LoVo (cell line): ENCODE data around the gene PHF14.

Experiments used
- DNase-seq: peaks from one replicate; pipeline ENCODE4 v3.0.0-alpha.2; 2016; ENCODE audit warnings: low spot score

PHF14 gene

DNA sequence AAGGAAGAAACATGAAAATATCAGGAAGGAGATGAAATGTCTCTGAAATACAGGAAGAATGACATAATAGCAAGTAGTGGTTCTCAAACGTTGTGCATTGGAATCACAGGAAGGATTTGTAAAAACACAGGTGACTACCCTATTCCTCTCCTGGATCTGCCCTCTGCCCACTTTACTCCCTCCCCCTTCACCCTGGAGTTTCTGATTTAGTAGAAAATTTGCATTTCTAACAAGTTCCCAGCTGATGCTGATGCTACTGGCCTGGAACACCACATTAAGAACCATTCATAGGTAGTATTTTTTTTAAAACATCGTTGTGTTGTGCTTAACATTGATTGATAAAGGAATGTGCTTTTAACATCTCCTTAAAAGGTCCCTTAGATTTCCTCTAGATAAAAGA is 130.9 kb downstream of the PHF14 start:
- no peak for DNase-seq

DNA sequence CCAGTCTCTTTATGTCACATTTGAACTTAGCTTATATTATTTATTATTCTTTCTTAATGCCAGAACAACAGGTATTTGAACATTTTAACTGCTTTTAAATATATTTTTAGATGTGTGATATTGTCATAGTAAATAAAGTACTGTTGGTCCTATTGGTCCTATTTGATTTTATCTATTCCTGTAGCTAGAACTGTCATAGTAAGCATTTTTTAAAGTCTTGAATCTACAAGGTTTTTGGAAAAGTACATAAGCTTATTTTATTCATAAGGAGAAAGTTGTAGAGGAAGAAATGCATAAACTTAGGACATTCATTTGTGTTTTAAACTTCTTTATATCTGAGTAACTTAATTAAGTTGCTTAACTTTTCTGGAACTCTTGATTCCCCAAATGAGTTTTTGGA is 136.0 kb downstream of the PHF14 start:
- DNase-seq, result no peak

DNA sequence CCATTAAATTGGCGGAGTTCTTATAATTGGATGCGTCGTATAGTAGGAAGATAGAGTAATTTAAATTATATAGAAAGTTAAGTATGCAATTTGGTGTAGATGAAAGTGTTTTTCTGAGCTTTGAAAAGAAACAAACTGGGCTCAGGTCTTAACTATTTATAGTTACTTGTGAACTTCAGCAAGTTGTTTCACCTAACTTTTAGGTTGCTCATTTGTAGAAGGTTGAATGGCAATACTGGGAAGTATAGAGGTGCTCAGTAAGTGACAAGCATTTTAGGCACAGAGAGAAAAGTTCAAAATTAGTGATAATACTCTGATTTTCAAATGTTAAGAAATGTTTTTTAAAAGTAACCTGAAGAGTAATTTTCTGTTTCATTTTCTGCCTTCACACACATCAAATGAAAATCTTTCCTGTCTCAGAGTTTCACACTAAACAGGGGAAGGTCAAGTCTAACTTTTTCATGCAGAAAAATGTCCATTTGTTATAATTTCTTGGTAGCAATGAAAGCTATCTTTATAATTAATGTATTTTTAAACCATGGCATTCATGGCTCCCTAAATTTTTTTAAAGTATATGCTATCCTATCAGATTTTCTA is 146.5 kb downstream of the PHF14 start:
- DNase-seq, result no peak

DNA sequence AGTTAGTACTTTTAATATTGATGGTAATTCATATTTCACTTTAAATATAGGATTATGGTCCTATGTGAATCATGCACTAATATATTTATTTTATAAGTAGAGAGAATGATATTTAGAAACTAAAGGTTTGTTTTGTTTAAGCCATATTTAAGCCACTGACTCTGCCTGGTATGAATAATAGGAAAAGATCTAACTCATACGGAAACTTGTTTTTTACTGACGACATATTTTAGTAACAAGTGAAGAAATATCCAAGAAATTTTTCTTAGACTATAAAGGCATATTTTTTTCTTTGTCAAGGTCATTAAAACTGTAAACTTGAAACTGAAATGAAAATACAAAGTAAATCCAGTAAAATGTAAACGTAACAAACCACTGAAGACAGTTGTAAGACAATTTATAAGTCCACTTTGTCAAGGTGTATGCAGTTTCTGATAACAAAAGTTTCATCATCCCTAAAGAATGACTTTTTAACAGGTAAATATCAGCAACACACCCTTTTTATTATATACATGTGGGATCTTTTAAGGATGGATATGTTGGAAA is 147.1 kb downstream of the PHF14 start:
- DNase-seq, result no peak

DNA sequence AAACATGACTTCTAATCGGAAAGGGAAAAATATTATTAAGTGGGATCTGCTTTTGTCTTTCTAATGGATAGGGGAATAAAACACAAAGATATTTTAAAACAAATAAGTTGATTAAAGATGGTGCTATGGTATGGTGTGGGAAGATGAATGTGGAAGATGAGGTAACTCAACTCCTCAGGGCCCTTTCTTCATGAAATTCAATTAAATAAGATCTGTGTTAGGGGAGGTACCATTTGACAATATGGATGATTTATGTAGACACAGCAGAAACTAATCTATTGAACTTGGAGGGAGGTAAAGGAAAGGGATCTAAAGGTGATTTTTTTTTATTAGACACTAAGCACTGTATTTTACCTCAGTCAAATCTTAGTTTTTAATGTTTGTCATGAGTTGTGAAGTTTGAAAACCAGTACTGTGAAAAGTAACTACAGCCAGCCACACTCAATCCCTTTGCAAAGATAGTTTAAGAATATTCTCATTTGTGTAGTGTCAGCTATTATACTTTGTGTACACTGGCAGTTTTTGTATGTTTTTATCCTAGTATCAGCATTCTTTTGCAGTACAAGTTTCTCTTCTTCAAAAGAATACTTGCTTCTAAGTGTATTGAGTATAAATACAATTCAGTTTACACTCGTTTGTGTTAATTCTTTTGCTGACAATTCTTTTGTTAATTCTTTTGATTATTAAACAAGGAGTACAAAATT is 151.3 kb downstream of the PHF14 start:
- no peak for DNase-seq

DNA sequence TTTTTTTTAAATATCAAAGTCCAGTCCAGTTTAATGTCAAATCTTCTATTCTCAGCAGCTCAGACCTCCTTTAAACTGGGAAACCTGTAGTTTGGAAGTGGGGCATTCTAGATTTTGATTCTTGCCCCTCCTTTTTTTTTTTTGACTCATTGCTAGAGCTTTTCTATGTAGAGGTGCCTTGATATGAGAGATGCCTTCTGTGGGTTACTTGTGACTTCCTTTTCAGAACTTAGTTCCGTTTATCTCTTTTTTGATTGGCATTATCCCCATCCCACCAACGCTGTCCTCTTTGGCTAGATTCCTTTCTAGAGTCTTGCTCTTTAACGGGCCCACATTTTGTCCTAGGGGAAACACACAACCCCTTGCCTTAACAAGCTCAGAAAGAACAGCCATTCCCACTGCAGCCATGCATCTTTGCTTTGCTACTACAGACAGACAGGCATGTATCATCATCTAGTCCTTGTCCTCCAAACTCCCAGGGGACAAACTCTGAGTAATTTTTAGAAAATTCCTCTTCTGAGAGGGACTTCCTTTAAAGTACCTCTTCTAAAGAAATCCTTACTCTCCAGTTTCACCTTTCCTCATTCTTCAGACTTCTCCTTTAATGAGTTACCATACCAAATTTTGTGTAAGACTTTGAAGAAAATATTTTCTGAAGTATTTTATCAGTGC is 153.6 kb downstream of the PHF14 start:
- no peak for DNase-seq

DNA sequence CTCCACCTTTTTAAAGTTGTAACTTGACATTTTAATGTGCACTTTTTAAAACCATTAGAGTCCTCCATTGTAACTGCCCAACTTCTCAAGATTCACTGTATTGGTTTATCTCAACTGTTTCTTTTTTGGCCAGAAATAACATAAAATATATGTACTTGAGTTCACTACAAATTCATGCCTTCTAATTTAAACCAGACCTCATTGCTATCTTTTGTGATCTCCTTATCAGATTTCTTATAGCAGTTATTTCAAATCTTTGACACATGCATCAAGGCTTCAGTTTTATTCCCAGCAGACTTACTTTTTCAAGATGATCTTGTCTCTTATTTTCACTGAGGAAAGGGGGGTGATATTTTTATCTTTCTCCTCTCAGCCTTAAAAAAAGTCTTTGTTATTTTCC is 154.3 kb downstream of the PHF14 start:
- no peak for DNase-seq

DNA sequence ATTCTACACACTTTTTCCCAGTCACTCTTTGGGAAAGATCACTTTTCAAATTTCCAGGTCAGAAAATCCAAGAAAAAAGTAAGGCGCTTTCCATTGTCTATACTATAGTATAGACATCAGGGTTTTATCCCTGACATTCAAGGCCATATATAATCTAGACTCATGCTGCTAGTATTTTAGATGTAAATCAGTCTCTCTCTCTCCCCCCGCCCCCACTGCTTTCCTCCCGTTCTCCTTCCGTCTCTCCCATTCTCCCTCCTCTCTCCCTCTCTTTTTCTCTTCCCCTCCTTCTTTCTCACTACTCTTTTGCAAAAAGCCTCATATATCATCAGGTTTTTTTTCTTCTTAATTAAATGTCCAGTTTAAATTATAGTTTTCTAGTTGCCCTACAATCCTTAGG is 154.8 kb downstream of the PHF14 start:
- no peak for DNase-seq

DNA sequence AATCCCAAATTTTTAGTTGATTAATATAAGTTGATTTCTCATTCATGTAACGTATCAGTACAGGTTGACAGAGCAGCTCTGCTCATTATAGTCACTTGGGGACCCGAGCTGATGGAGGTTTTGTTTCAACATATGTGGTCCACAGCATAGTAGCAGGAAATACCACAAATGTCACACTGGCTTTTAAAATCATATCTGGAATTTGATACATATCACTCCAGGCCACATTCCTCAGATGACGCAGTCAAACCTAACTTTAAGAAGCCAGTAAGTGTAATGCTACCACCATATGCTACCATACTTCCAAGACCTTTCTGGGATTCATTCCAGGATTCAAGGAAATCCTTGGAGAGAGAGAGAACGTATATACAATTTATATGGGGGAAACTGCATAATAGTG is 156.3 kb downstream of the PHF14 start:
- no peak for DNase-seq

DNA sequence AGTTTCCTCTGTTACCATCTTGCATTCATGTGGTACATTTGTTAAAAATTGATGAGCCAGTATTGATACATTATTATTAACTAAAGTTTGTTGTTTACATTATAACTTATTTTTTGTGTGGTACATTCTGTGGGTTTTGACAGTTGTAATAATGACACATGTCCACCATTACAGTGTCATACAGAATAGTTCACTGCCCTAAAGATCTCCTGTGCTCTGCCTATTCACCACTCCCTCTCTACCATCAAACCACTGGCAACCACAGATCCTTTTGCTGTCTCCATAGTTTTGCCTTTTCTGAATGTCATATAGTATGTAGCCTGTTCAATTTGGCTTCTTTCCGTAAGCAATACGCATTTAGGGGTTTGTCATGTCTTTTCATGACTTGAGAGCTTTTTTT is 156.9 kb downstream of the PHF14 start:
- no peak for DNase-seq

DNA sequence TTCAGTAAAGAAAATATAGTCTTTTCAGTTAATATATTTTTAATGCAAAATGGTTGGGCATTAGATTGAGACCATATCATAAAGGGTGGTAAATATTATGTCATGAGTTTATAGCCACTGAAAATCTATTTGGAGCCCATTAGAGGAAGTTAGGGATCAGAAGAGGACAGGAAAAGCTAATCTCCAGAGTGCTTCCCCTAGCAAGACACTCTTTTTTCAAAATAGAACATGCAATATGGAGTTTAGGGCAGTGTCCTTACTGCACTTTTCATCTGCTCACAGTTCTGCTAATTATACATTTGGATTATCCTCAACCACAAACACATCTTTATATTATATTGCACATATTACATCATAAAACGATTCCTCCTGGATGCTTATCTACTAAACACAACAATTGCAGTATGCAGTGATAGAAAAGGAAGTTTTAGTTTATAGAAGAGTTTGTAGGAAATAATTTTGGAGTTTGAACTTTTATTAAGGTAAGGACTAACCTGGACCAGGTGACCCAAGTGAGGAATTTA is 159.8 kb downstream of the PHF14 start:
- DNase-seq, result no peak

DNA sequence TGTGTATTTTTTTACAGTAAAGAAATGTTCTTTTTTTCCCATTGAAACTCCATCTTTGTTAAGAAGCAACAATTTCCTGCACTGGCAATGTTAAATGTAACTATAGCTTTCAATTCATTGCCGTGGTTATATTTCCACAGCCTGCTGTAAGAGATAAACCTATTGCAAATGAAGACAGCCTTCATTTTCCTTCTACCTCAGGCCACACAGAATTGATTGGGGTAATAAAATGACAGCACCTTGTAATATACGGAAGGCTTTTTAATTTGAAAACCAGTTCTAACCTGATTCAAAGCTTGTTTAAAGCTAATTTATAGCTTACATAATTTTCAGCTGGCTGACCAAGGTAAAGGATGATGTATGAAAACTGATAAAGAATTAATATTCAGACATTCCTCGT is 161.9 kb downstream of the PHF14 start:
- DNase-seq, result no peak

DNA sequence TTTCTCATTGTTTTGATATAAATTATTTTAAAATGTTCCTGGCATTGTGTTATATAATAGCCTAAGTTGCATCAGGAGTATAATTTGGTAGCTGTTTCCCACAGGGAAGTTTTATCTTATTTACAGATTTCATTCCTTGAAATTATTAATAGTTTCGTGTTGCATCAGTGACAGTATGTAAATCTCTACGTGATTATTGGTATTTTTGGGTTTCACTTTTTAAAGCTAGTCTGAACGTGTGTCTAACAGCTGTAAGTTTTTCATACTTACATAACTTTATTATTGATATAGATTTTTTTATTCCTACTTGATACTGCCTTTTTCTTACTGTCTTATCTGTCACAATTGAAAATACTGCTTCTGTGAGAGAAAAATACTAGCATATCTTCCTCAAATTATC is 167.9 kb downstream of the PHF14 start:
- DNase-seq, result no peak

DNA sequence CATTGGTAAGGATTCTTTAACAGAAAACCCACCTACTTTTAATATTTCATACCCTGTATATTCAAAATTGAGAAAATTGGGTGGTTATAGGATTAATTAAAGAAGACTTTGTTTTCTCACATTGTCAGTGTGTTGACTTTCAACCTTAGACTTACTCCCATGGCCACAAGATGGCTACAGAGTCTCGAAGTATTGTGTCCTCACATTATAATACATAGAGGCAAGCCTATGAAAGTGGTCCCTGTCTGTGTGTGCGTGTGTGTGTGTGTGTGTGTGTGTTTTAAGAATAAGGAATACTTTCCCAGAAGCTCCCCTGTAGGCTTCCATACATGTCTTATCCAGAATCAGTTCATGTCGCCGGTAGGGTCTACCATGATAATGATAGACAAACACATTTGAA is 180.0 kb downstream of the PHF14 start:
- DNase-seq, result no peak

DNA sequence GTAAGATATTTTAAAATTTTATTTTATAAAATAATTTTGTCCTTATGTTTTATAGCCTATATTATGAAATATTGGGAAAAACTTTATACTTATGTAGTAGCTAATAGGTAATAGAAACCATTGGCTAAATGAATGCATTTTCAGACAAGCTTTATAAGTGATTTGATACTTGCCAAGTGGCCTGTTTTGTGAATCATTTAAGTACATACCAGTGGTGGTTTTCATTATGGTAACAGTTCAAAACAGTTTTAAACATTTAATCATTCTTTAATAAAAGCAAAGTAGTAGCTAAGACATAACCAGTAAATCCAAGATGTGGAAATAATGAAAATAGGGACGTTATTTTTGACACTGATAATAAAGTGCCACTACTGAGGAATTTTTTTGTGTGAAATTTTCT is 182.2 kb downstream of the PHF14 start:
- DNase-seq, result no peak

DNA sequence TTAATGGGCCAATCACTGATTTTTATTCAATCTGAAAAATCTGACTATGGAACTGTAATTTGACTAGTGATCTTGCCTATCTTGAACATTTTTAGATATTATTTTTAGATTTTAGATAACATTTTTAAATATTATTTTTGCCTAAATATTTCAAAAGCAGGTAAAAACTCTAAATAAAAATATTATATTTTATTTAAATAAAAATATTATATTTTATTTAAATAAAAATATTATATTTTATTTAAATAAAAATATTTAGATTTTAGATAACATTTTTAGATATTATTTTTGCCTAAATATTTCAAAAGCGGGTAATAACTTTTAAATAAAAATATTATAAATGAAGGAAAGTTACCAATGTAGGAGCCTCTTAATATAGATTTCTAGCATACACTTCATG is 187.8 kb downstream of the PHF14 start:
- no peak for DNase-seq

DNA sequence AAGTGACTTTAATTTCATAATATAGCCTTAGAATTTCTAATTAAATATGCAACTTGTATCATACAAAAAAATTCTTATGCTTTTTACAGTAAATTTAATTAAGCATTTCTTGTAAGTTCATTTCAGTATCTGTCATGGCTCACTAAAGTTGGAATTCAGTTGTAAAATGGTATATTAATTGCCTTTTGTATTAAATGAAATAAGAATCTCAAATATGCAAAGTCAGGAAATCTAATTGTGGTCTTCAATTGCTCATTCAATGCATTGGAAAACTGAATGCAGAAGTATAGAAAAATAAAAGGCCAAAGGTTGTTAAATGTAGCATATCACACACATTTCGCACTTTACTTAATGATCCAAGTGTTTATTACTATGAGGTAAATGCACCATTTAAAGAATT is 189.5 kb downstream of the PHF14 start:
- DNase-seq, result no peak

DNA sequence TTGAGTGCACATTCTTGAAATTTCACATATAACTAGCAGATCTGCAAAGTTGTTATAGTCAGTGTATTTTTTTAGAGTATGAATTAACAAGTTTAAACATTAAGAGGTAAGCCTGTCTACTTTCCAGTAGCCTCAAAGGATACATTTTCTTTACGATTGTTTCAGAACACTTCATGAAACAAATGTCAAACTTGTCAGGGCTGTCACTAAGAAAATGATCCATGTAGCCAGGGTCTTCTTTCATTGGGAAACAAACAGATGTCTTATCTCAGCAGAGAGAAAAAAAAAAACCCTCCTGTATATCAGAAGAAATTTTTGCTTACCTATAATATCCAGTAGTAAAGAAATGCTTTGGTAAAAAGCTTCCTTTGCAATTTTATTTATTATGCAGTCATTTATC is 192.4 kb downstream of the PHF14 start:
- no peak for DNase-seq

DNA sequence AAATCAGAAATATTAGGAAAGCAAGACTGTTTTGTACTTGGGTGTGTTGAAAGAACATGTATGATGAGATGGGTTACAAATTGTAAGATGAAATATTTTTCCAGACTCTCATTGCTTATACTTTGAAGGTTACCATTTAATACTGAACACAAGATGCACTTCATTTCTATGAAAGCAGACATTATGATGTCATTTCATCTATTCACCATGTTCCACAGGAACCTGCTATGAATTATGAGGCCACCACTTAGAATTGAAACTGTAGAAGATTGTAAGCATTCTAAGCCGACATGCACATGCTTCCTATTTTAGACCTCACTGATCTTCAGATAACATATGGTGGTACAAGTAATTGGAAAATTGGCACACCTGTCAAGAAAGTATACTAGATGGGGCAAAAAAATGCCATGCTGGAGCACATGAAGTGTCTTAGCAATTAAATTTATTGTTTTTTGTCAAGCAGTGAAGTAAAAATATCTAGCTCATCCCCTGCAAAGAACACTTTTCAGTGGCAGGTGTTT is 195.0 kb downstream of the PHF14 start:
- no peak for DNase-seq

DNA sequence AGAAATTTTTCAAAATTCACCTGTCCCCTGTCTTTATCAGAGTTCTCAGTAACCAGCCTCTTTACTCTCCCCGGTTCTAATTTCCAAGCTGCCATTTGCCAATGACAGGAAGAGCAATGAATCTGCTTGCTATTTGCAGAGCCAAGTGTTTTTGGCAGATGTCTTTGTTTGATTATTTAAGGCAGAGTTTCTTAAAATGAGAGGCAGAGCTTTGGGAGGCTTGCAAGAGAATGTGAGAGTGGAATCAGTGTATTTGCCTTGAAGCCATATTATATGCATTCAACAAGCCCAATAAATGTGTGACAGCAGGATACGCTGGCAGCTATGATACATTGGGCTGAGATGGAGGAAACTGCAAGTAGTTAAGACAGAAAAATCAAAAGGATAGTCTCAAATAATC is 196.5 kb downstream of the PHF14 start:
- no peak for DNase-seq

DNA sequence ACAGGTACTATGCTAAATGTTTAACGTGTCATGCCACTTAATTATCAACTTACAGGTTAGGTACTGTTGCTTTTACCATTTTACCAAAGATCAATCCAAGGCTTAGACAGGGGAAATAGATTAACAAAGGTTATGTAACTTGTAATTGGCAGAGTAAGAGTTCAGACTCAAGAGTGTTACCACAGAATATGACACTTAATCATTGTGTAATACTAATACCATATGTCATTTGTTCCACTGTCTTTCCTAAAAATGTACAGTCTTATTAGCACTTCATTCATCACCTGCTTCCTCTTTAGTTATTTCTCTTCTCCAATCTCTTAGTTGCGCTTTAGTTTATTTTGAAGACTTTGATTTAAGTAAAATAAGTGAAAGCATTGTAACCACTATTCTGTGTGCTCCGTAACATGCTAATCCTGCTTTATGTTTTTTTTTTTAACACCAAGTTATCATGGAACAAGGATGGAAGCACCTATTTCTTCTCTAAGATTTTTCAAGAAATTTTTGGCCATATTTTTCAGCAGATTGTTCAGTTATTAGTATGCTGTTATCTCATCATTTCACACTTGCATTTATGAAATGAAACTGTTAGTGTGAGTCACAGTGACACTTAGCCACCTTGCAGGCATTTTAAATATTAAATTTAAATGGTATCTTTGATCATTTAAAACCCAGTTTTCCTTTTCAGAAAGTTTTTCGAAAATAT is 197.3 kb downstream of the PHF14 start:
- no peak for DNase-seq

DNA sequence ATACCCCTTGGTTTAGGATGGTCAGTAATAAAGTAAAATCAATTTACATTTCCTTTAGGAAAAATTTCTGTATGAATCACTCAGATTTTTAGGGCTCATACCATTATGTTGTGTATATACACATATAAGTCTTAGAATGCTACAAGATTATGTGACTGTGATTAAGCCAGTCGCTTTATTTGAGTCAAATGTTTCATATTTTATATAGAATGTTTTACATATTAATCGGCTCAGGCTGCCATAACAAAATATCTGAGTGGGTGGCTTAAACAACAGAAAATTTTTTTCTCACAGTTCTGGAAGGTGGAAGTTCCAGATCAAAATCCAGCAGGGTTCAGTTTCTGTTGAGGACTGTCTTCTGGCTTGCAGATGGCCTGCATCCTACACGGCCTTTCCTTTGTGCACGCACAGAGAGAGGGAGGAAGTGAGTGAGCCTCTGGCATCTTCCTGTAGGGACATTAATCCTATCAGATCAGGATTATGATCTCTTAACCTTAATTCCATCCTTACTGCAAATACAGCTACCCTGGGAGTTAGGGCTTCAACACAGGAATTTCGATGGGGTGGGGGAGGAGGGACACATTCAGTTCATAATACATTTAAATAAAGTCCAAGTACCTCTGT is 198.0 kb downstream of the PHF14 start:
- DNase-seq, result no peak
